MM.1S (cell line): Measurements from ENCODE around the gene SOX18.

Experiments
- DNase-seq: peaks from one replicate; pipeline ENCODE4 v3.0.0-alpha.2; 2015
- H2AFZ ChIP-seq: fragments of 300-600 bp; sonication (generic); 2 replicates; pipeline ENCODE4 v1.6.0; 2016; ENCODE audit warnings: antibody characterized with exemption, low read length
- H3F3A ChIP-seq: fragments of 300-600 bp; sonication (generic); 2 replicates; pipeline ENCODE4 v1.6.1; 2016; ENCODE audit warnings: mild to moderate bottlenecking, antibody characterized with exemption, low read length, moderate library complexity, mixed read lengths; ENCODE audit not compliant: insufficient read depth
- H3K27ac ChIP-seq: fragments of 300-600 bp; sonication (generic); 2 replicates; pipeline ENCODE4 v1.5.1; 2016; ENCODE audit warnings: mild to moderate bottlenecking, low read length
- H3K27me3 ChIP-seq: fragments of 300-600 bp; sonication (generic); replicated peaks from 2 replicates; pipeline ENCODE4 v1.6.0; 2016; ENCODE audit warnings: low read length; ENCODE audit not compliant: insufficient read depth
- H3K36me3 ChIP-seq: fragments of 300-600 bp; sonication (generic); replicated peaks from 2 replicates; pipeline ENCODE4 v1.6.1; 2016; ENCODE audit warnings: mild to moderate bottlenecking, low read length, mixed read lengths; ENCODE audit not compliant: insufficient read depth
- H3K4me1 ChIP-seq: fragments of 300-600 bp; sonication (generic); 2 replicates; pipeline ENCODE4 v1.6.1; 2016; ENCODE audit warnings: low read length, mixed read lengths
- H3K4me2 ChIP-seq: fragments of 300-600 bp; sonication (generic); 2 replicates; pipeline ENCODE4 v1.6.0; 2016; ENCODE audit warnings: low read depth, low read length
- H3K4me3 ChIP-seq: fragments of 300-600 bp; sonication (generic); 2 replicates; pipeline ENCODE4 v1.5.1; 2016; ENCODE audit warnings: low read length, mixed read lengths
- H3K79me2 ChIP-seq: fragments of 300-600 bp; sonication (generic); 2 replicates; pipeline ENCODE4 v1.6.1; 2016; ENCODE audit warnings: mixed run types, low read length, mixed read lengths
- H3K9ac ChIP-seq: fragments of 300-600 bp; sonication (generic); 2 replicates; pipeline ENCODE4 v1.6.1; 2016; ENCODE audit warnings: low read length, mixed read lengths
- H3K9me2 ChIP-seq: fragments of 300-600 bp; sonication (generic); replicated peaks from 2 replicates; pipeline ENCODE4 v1.6.1; 2016; ENCODE audit warnings: mild to moderate bottlenecking, low read length, mixed read lengths; ENCODE audit not compliant: insufficient read depth
- H3K9me3 ChIP-seq: fragments of 300-600 bp; sonication (generic); replicated peaks from 2 replicates; pipeline ENCODE4 v1.6.1; 2016; ENCODE audit warnings: mild to moderate bottlenecking, low read length, mixed read lengths; ENCODE audit not compliant: insufficient read depth
- H4K20me1 ChIP-seq: fragments of 300-600 bp; sonication (generic); 2 replicates; pipeline ENCODE4 v1.6.1; 2016; ENCODE audit warnings: mild to moderate bottlenecking, low read length, moderate library complexity, mixed read lengths; ENCODE audit not compliant: insufficient read depth
- EZH2 ChIP-seq: fragments of 300-600 bp; sonication (generic); optimal IDR thresholded peaks from 2 replicates; pipeline ENCODE3; 2017; ENCODE audit warnings: low read depth, mild to moderate bottlenecking, antibody characterized with exemption, low read length, mixed read lengths
- EZH2phosphoT487 ChIP-seq: fragments of 300-600 bp; sonication (generic); IDR thresholded peaks from 2 replicates; pipeline ENCODE4 v1.6.1; 2018; ENCODE audit warnings: antibody characterized with exemption, low read length
- TF ChIP-seq, protein P1 (sequence below): fragments of 300-600 bp; sonication (generic); IDR thresholded peaks from 2 replicates; pipeline ENCODE4 v1.5.1; 2016; ENCODE audit warnings: antibody characterized with exemption, low read length, mixed read lengths

SOX18 gene

DNA sequence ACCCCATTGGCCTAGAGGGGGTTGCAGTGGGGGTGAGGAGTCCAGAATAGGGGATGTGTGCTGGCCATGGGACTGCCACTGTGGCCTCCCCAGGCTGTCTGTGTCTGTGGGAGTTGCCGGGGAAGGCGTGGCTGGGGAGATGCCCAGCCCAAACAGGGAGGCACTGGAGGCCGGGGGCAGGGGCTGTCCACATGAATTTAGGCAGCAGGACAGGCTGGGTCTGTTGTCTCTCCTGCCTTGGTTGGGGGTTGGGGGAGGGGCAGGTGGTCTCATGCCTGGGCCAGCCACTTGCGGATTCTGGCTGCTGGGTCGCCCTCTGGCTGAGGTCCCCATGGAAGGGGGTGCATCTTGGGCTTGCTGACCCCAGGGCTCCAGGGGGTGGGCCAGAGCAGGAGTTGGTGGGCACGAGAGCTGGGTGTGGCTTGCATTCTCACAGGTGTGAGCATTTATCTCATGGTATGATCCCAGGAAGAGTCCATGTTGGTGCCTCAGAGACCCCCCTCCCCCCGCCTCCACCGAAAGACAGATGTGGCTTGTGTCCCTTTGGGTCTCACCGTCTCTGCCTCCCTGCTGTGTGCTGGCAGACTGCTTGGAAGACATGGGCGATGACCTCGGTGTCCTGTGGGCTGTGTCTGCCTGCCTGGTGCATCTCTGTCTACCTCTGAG lies 4.0 kb downstream of the SOX18 start:
- Histone ChIP-seq H3K9ac (no peak overlapping the region), H3K4me1 (no peaks in the 10 kb centered on the region)
- DNase-seq, result no peak

DNA sequence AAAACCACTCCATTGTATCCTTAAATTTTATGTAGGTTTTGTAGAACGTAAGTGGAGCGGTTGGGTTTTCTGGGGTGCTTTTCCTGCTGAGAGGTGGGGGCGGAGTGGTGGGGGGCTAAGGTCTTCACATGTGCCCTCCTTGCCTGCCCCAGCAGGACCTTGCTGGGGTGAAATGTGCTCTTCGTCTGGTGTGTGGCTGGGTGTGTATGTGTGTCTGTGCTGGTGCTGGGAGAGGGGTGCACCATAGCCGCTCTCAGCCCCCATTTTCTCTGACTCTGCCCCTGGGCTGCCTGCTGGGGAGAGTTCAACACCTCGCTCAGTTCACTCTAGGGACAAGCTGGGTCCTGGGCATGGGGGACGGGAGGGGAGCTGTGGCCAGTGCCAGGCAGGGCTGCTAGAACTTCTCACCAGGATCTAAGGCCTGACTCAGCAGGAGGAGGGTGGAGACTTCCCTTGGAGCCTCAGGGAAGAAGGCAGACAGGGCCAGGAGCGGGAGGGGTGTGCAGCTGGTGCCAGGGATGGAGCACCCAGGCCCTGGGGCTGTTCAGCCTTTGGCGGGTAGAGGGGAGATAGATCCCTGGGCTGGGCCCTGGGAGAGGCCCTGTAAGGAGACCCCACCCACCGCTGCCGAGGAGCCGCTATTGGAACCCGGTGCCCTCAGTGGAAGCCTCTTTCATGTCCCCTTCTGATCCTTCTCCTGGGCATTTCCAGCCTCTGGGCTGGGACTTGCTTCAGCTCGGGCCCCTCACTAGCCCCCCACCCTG lies 4.8 kb downstream of the SOX18 start:
- H3K4me1 ChIP-seq, result no peaks in the 10 kb centered on the region
- H3K4me2 ChIP-seq, result no peak overlapping the region
- H4K20me1 ChIP-seq, result no peaks in the 10 kb centered on the region
- H3K36me3 ChIP-seq, result no peaks in the 10 kb centered on the region
- no peaks in the 10 kb centered on the region for H3K9me2 ChIP-seq
- no peaks in the 10 kb centered on the region for H3F3A ChIP-seq
- H3K9ac ChIP-seq, result no peak overlapping the region
- H3K9me3 ChIP-seq, result no peaks in the 10 kb centered on the region
- TF ChIP-seq EZH2, result no peak
- TF ChIP-seq EZH2phosphoT487, result no peak
- TF ChIP-seq, protein P1, sequence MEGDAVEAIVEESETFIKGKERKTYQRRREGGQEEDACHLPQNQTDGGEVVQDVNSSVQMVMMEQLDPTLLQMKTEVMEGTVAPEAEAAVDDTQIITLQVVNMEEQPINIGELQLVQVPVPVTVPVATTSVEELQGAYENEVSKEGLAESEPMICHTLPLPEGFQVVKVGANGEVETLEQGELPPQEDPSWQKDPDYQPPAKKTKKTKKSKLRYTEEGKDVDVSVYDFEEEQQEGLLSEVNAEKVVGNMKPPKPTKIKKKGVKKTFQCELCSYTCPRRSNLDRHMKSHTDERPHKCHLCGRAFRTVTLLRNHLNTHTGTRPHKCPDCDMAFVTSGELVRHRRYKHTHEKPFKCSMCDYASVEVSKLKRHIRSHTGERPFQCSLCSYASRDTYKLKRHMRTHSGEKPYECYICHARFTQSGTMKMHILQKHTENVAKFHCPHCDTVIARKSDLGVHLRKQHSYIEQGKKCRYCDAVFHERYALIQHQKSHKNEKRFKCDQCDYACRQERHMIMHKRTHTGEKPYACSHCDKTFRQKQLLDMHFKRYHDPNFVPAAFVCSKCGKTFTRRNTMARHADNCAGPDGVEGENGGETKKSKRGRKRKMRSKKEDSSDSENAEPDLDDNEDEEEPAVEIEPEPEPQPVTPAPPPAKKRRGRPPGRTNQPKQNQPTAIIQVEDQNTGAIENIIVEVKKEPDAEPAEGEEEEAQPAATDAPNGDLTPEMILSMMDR, result no peak
- H3K79me2 ChIP-seq, result no peaks in the 10 kb centered on the region
- H2AFZ ChIP-seq, result no peak overlapping the region
- DNase-seq, result no peak
- H3K27me3 ChIP-seq, result peaks cover 77% of the 10 kb centered on the region
- H3K27ac ChIP-seq, result no peak overlapping the region
- H3K4me3 ChIP-seq, result no peak overlapping the region

More for the DNA sequence above, 4.0 kb downstream of the SOX18 start:
- Histone ChIP-seq H3K36me3 (no peaks in the 10 kb centered on the region), H3K4me2 (no peak overlapping the region), H3K4me3 (no peak overlapping the region), H3K9me2 (no peaks in the 10 kb centered on the region), H3F3A (no peaks in the 10 kb centered on the region), H3K79me2 (no peaks in the 10 kb centered on the region), H3K27ac (no peak overlapping the region), H4K20me1 (no peaks in the 10 kb centered on the region), H2AFZ (no peak overlapping the region), H3K9me3 (no peaks in the 10 kb centered on the region), H3K27me3 (peaks cover 77% of the 10 kb centered on the region)
- TF ChIP-seq EZH2phosphoT487 (no peak), EZH2 (no peak)
- TF ChIP-seq, protein P1, result no peak

DNA sequence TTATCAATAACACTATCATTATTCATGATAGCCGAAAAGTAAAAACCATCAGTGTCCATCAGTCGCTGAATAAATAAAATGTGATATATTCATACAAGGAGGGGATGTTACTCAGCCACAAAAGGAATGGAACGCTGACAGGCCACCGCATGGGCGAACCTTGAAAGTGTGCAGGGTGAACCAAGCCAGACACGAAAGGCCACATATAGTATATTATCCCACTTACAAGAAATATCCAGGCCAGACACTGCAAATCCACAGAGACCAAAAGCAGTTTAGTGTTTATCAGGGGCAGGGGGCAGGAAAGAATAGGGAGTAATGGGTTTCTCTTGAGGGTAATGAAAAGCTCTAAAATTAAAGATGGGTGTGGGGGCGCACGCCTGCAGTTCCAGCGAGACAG lies 5.7 kb downstream of the SOX18 start:
- peaks cover 82% of the 10 kb centered on the region for H3K27me3 ChIP-seq
- no peak overlapping the region for H3K27ac ChIP-seq
- H3K9ac ChIP-seq, result no peak overlapping the region
- H3K9me2 ChIP-seq, result no peaks in the 10 kb centered on the region
- DNase-seq, result no peak
- H2AFZ ChIP-seq, result no peak overlapping the region
- TF ChIP-seq EZH2phosphoT487, result no peak
- TF ChIP-seq, protein P1, result no peak
- no peak for TF ChIP-seq EZH2
- no peaks in the 10 kb centered on the region for H3K79me2 ChIP-seq
- no peaks in the 10 kb centered on the region for H3F3A ChIP-seq
- no peaks in the 10 kb centered on the region for H3K36me3 ChIP-seq
- H3K4me1 ChIP-seq, result no peaks in the 10 kb centered on the region
- H3K4me2 ChIP-seq, result no peak overlapping the region
- no peaks in the 10 kb centered on the region for H3K9me3 ChIP-seq
- no peaks in the 10 kb centered on the region for H4K20me1 ChIP-seq
- no peak overlapping the region for H3K4me3 ChIP-seq
